GM18505 (cell line): ENCODE data around the gene CNTNAP2.

Experiments used
- ATAC-seq: cut with Tn5 transposase; IDR thresholded peaks from one replicate; pipeline ENCODE4 v1.9.1; 2021; ENCODE audit not compliant: unreplicated experiment
- POLR2A ChIP-seq: IDR thresholded peaks from 4 replicates; pipeline ENCODE4 v1.6.1; 2011; ENCODE audit warnings: borderline replicate concordance; ENCODE audit not compliant: insufficient read depth, insufficient read length; ENCODE audit errors: extremely low read depth

Gene CNTNAP2

DNA sequence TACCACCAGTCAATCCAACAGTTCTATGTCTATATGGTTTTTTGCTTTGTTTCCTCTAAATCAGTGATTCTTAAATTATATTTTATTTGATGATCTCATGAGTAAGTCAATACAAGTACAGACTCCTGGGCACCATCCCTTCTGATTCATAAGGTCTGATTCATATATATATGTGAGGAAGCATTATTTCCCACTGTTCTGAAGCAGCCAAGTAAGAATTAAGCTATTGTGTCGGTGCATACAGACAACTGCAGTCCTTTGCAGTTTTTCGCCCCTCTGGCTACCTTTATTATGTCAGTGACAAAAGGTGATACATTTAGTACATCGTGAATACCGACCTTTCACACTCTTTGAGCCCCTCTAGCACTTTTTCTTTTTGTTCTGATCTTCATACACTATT lies 1394.3 kb downstream of the CNTNAP2 start:
- no peak for ATAC-seq
- TF ChIP-seq POLR2A: no peak

DNA sequence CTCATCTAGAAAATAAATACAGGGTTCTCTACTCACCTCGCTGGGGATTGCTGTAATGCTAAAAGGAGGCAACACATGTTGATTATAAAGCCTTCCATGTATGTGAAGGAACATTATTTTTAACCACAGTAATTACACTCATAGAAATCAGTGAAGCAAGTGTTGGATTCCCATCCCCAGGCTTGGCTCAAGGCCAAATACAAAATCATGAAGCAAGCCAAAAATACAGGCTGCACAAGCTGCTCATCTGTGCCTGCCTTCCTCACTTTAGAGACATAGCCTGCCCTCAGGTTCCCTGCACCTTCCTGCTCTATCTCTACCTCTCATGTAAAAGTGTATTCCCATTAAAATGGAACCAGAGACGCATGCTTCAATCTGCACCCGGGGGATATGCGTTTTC lies 1396.8 kb downstream of the CNTNAP2 start:
- TF ChIP-seq POLR2A: no peak
- no peak for ATAC-seq

DNA sequence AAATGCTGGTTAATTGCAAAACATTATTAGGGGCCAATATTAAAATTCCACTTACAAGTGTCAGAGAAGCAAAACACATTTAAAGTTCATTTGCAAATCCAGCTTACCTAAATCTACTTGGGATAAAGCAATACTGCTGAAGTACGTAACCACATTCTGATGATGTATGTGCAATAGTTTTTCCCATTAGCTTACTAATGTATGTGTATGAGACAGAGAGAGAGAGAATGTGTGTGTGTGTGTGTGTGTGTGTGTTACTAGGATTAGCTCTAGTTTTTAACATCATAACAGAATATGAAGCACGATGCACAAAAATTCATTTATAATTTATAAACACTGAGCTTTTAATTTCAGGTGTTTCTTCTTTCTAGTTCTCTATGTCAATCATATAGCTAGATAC lies 1399.8 kb downstream of the CNTNAP2 start:
- TF ChIP-seq POLR2A: no peak
- no peak for ATAC-seq

DNA sequence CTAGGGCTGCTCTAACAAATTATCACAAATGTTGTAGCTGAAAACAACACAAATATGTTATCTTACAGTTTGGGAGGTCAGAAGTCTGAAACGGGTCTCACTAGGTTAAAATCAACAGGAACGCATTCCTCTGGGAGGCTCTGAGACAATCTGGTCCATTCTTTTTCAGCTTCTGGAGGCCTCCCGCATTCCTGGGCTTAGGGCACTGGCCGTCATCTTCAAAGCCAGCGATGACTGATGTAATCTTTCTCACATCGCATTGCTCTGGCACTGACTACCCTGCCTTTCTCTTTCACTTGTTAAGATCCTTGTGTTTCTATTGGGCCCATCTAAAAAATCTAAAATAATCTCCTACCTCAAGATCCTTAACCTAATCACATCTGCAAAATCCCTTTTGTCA lies 1402.5 kb downstream of the CNTNAP2 start:
- ATAC-seq: no peak
- TF ChIP-seq POLR2A: no peak

DNA sequence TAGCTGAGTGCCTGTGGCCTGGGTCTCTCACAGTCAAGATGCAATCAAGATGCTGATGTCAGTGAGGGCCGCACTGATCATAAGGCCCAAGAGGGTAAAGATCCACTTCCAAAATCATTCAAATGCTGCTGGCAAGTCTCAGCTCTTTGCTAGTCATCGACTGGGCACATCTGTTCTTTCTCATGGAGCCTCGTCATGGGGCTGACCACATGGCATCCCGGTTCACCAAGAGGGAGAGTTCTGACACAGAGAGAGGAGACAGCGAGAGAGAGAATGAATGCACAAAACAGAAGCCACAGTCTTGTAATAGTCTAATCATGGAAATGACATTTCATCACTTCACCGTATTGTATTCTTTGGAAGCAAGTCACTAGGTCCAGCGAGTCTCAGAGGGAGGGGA lies 1406.5 kb downstream of the CNTNAP2 start:
- no peak for ATAC-seq
- no peak for TF ChIP-seq POLR2A

DNA sequence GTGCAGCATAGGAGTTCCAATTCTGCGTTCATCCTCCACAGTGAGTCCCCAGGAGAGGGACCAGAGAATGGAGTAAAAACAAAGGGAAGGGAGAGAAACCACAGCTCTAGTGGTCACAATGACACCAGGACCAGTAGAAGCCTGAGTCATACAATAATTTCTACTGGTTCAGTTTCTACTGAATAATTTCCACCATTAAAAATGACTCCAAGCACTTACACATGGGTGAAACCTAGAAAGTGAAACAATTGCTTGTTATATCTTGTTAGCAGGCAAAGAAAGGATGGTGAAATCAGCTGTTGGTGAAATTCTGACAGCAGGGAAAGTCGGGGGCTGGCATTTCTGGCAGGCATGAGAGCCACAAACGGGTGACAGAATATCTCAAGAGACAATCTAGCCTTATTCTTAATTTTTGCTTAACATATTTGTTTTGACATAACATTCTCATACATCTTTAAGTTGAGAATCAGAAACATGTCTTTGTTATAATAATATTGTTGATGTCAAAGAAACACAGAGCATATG lies 1408.2 kb downstream of the CNTNAP2 start:
- TF ChIP-seq POLR2A: no peak
- no peak for ATAC-seq

DNA sequence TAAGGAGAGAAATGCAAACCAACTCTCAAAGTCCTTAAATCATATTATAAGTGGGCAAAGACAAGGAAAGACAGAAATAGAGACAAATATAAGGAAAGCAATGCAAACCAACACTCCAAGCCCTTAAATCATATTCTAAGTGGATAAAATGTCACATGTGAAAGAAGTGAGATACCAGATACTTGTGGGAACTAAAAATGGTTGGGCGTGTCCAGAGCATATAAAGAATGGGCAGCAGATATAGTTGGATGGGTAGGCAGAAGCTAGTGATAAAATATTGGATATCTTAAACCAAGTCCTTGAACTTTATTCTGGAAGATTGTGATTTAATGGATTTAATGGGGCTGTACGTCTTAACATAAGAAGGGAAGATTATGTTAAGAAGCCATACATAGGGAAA lies 1408.7 kb downstream of the CNTNAP2 start:
- ATAC-seq: no peak
- no peak for TF ChIP-seq POLR2A

DNA sequence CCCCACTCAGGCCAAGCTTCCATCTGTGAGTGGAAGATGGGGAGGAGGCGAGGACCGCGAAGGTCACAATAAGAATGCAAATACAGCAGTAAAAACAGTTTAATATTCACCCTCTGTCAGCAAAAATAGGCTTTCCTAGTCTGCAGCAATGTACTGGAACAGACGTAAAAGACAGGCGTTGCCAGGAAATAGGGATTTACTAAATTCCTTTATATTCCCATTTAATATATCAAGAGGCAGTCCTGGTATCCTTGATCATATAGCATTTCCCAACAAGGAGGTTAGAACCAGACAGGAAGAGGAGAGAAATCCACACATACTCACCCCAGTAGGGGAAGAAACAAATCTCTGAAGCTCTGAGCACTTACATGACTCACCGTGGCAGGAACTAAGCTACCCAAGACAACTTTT lies 1419.1 kb downstream of the CNTNAP2 start:
- no peak for TF ChIP-seq POLR2A
- no peak for ATAC-seq

DNA sequence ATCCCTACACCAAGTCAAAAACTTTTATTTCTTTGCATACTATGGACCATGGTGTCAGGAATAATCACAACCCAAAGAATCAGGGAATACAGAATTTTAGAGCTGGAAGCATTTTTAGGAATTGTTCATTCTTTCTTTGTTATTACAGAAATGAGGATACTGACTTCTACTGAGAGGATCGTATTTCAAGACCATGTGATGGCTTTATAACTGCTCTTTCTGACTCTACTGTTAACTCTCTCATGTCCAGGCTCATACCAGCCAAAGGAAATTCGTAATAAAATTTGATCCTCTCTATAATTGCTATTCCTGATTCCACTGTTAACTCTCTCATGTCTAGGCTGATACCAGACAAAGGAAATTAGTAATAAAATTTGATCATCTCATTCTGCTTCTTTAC lies 1423.1 kb downstream of the CNTNAP2 start:
- ATAC-seq: no peak
- TF ChIP-seq POLR2A: no peak

DNA sequence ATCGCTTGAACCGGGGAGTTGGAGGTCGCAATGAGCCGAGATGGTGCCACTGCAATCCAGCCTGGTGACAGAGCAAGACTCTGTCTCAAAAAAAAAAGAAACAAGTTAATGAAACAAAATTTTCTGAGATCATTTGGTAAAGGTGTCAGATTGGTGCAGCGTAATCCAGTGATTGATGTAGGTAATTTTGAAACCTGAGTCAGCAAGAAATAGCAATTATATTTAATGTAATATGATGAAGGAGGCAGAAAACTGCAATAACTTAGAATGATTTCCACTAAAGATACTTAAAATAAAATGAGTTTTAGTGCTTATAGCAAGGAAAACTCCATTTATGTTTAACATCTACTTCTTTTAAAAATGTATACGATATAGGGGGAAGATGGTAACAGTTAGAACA lies 1424.1 kb downstream of the CNTNAP2 start:
- TF ChIP-seq POLR2A: no peak
- no peak for ATAC-seq

DNA sequence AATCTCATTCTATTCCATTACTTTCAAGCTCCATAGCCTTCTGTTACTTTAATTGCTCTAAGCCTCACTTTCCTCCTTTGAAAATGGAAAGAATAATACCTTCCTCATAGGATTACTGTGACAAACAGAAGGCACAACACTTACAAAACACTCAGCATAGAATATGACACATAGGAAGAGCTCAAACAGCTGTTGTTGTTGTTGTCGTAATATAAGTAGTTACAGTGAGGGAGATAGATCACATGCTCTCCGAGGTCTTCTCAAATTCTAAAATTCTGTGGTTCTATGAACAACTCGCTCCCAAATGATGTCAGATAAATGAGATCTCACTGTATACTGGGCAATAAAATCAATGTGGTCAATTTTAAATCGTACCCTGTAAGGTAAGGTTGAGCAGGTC lies 1424.7 kb downstream of the CNTNAP2 start:
- no peak for TF ChIP-seq POLR2A

DNA sequence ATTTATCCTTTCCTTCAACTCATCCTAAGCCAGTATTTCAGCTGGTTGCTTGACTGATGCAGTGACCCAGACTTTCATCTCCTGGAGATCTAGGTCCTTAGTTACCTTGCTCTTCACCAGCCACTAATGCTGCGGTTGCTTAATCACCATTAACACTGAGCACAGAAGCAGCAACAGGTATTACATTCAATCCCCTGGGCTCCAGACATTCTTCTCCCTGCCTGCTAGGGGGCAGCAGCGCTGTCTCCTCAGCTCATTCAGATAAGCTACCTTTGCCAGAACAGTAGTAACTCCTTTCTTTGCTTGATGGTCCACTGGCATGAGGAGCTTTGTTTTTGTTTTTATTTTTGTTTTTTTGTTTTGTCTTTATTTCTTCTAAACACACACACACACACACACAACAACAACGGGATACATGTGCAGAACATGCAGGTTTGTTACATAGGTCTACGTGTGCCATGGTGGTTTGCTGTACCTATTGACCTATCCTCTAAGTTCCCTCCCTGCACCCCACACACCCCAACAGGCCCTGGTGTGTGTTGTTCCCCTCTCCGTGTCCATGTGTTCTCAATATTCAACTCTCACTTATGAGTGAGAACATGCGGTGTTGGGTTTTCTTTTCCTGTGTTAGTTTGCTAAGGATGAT lies 1430.8 kb downstream of the CNTNAP2 start:
- ATAC-seq: no peak
- TF ChIP-seq POLR2A: no peak

More for the DNA sequence above, 1424.7 kb downstream of the CNTNAP2 start:
- no peak for ATAC-seq

DNA sequence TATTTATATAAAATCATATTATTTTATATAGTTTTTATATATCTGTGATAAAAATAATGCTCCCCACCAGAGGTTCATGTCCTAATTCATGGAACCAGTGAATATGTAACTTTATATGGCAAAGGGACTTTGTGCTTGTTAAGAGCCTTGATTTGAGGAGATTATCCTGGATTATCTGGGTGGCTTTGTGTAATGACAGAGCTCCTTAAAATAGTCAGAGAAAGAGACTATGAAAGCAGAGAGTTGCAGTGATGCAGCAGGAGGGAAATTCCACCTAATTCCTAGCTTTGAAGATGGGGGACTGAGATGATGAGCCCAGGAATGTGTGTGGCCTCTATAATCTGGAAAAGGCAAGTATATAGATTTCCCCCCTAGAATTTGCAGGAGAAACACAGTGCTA lies 1439.7 kb downstream of the CNTNAP2 start:
- no peak for ATAC-seq
- no peak for TF ChIP-seq POLR2A

DNA sequence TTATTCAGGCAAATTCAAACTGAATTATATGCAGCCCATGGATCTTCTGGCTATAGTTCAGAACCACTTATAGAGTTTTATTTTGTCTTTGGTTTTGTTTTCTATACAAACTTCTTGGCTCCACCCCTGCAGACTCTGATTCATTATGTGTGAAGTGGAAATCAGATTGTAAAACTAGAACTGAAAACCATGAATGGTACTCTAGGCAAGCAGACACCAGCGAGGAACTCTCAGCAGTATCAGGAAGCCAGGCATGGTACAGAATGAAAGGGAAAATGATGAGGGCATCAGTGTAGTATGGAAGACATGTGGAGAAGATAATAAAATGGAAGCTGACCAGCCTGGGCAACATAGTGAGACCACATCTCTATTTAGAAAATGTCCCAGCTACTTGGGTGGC lies 1447.1 kb downstream of the CNTNAP2 start:
- ATAC-seq: no peak
- TF ChIP-seq POLR2A: no peak

DNA sequence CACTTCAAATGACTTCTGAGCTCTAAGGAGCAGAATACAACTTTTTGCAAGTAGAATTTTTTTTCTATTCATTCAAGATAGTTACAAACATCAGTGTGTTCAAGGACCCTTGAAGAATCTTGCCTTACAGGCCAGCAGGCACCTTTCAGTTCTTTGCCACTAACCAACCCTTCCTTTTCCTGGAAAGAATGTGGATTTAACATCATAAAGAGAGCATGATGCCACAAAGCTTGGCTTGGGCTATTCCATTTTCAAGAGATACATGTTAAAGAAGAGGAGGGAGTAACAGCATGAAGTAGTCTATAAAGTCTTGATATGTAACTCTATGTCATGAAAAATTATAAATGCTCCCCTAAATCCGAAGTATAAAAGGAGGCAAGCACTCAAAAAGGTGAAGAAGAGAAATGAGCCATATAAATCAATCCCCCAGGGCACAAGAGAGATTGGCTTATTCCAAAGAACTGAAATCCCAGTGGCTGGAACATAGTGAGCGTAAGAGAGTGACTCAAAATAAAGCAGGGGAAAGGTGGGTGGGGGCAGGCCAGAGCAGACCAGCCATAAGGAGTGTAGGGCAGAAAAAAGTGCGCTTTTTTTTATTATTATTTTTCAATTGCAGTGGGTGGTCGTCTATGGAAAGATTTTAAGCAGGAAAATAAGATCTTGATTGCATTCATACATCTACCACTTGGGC lies 1448.3 kb downstream of the CNTNAP2 start:
- no peak for TF ChIP-seq POLR2A
- no peak for ATAC-seq

DNA sequence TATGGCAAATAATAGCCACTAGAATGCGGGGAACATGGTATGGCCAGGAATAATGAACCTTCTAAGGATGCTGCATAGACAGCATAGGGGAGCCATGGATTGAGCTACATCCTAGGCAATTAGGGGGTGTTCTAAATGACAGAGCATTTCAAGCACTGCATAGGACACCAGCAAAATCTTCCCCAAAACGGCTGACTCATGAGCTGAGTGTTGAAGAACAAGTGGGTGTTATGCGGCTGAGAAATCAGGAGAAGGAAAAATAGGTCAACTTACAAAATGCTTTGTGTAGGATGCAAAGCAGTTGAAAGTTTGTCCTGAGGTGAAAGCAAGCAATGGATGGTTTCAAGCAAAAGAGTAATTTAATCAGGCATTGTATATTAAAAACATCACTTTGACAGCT lies 1450.4 kb downstream of the CNTNAP2 start:
- ATAC-seq: no peak

More for the DNA sequence above, 1450.4 kb downstream of the CNTNAP2 start:
- no peak for TF ChIP-seq POLR2A
